NOMO-1 treated with DMSO at 0.1 percent for 48 hours (cell line): ENCODE measurements around the gene MCRIP1.
A peak's percentile ranks its signal among the peaks of the same experiment; 100 is the strongest.

Experiments used
- DNase-seq: peaks from one replicate; lab custom pipeline; 2025; ENCODE audit not compliant: unreplicated experiment; lab: John Stamatoyannopoulos, UW

MCRIP1 gene, protein sequence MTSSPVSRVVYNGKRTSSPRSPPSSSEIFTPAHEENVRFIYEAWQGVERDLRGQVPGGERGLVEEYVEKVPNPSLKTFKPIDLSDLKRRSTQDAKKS

DNA sequence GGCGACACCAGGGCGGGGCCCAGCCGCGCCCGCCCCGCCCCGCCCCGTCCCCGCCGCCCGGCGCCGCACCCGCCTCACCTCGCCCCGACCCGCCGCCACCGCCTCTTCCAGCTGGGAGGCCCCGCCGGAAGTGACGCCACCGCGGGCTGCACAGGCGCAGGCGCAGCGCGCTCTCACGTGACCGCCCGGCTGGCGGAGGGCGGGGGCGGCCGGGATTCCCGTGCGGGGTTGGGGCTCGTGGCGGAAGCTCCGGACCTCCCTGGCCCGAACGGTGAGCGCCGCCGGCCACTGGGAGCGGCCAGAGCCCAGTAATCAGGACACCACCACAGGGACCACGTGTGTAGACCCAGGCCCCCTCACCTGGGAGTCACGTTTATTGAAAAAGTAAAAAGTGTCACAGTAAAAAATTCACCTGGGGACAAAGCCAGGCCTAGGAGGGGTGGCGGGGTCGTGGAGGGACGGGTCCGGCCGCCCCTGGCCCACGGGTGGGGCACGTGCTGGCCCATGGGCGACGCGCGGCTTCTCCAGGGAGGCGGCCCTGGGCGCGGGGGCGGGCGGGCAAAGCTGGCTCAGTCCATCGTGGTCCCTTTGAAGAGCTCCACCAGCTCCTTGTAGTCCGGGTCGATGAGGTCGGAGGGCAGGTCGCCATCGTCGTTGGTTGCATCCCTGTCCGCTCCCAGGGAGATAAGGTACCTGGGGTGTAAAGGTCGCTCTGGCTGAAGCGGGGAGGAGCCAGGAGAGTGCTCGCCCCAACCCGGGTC, at the start of gene MCRIP1:
TSS of gene MCRIP1 (minus strand) at position 132 of the 761 bp plus-strand sequence. CDS start 8,785 bp downstream, outside the sequence.
- peak; percentile 90 for DNase-seq

GRCh38 chr17:81879121-81879520, 46.0 kb upstream of the MCRIP1 start:
- no peak for DNase-seq

GRCh38 chr17:81878294-81878693, 45.2 kb upstream of the MCRIP1 start:
- no peak for DNase-seq

DNA sequence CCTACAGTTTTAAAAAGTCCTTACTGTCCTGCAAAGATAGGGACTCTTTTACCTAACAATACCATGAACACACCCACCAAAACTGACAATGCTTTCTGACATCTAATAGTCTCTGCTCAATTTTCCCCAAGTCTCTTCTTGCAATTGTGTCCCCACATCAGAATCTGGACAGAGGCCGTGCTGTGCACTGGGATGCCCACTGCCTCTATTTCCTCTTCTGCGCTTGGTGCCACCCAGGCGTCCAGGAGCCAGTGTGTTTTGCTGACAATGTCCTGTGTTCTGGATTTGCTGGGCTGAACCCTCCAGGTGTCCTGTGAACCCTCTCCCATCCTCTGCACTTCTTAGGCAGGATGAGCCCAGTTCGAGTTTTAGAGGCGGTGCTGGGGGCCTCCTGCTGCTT, 44.5 kb upstream of the MCRIP1 start:
- DNase-seq = no peak

DNA sequence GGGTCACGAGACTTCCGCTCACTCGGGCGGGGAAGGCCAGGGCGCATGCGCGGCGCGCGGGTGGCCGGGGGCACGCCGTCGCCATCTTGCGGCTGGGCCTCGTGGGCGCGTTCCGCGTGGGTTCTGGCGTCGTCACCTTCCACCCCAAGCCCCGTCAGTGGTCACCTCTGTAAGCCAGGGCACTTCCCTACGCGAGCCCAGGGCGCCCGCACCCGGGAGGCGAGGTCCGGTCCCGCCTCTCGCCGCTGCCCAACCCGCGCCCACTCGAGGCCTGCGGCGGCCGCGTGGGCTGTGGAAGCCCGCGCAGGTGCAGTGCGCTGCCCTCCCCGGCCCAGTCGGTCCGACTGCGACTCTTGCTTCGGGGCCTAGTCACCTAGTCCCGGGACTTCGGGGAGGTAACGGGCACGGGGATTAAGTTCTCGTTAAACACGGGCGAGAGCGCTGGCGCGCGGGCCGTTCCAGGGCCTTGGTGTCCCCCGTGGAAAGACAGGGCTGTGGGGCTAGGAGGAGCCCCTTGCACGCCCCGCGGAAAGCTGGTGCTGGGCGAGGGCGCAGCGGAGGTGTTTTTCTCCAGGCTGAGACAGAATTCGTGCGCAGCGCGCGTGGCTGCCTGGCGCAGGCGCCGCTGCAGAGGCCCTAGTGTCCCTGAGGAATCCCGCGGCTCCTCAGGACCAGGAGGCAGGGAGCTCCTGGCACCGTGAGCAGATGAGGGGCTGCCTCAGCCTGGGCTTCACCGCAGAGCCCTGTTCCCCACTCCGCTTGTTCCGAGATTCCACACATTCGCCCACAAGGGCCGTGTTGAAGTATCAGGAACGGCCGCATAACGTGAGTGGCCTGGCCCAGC, 38.5 kb upstream of the MCRIP1 start:
- peak; percentile 76 for DNase-seq

GRCh38 chr17:81870981-81871386, 37.9 kb upstream of the MCRIP1 start, which contains the start of gene ARHGDIA:
Gene ARHGDIA (minus strand): TSS chr17:81871337. CDS start chr17:81869930, 1,407 bp downstream.
- DNase-seq = no peak

DNA sequence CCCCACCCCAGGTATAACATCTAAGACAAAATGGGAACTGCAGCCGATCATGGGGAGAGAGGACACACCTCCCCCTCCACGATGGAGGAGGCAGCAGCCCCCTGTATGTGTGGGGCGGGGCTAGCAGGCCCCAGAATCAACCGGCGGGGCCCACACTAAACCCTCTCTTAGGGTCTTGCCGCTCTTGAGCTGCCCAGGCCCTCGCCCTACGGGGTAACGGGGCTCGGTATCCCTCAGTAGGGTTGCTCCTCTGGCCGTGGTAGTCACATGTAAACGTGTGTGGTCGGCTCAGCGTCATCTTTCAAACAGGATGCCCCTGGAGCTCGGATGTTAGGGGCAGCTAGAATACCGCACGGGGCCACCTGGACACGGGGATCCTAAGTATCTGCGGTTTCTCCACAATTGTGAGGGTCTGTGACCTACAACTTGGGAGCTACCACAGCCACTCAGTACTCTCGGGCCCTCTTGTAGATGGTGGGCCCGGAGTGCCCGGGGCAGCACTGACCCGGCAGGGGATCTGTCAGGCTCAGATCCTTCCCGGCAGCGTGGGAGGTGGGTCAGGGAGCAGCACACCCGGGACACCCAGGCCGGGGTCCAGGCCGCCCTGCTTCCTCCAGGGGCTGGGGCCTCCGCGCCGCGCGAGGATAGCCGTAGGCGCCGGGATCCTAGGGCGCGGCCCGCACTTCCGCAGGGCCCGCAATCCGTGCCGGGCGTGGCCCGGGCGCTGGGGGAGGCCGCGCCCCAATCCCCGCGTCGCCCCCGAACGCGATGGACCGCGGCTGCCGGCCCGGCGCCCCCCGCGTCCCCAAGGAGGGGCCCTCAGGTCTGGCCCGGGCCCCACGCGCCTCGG, 37.3 kb upstream of the MCRIP1 start:
- DNase-seq = peak; percentile 22

DNA sequence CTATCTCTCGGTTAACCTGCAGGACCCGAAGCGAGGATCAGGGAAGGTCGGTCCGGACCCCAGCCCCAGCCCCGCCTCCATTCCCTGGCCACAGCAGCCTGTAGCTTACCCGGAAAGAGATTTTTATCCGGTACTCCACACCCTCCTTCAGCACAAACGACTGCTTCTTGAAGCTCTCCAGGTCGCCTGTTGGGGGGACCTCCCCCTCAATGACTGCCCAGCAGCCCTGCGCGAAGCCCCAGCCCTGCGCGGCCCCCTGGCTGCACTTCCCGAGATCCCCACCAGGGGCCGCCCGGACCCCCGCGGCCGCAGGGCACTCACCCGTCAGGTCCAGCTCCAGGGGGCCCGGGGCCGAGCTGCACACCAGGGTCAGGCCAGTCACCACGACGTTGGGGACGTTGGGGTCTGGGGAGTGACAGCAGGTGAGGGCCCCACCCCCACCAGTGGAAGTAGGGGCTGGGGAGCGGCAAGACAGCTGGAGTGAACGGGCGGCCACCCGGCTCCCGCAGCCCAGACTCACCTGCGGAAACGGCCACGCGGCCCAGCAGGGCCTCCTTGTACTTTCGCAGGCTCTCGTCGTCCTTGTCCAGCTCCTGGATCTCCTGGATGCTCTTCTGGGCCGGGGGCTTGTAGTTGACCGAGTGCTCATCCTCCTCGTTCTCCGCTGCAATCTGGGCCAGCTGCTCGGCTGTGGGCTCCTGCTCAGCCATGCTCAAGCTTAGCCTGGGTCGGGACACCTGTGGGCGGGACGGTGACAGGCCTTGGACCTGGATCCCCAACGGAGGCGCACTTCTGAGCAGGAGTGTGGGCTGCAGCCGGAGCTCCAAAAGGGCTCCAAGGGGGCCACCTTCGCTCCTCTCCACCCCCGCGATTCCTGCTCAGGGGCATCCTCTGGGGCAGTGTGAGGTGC, 36.4 kb upstream of the MCRIP1 start:
- no peak for DNase-seq

GRCh38 chr17:81868674-81869220, 35.7 kb upstream of the MCRIP1 start:
- no peak for DNase-seq

DNA sequence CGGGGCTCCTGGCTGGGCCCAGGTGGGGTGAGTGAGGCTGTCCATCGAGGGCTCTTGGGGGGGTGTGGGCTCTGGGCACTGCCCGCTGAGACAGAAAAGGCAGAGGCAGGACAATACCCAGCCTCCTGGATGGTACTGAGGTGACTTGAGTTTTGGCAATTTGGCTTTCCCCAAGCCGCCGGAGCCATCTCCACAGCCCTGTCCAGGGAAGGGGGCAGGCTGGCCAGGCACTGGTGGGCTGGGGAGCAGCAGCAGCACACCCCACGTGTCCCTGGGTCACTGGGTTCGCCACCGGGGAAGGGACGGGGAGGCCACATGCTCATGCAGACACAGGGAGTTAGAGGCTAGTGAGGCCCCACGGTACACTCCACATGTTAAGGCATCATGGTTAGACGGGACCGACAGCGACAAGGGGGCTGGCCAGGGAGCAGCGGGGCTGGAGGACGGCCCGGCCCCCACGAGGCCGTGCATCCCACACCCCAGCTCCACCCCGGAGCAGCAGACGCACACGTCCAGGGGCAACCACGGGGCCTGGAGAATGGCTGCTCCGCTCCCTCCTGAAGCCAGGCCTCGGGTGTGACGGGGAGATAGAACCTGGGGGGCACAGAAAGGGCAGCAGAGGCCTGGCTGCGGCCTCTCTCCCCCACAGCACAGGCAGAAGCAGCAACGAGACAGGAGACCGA, 35.0 kb upstream of the MCRIP1 start:
- no peak for DNase-seq

- DNase-seq = no peak
Measured at GRCh38 chr17:81867170-81867990, 34.3 kb upstream of the MCRIP1 start.

DNA sequence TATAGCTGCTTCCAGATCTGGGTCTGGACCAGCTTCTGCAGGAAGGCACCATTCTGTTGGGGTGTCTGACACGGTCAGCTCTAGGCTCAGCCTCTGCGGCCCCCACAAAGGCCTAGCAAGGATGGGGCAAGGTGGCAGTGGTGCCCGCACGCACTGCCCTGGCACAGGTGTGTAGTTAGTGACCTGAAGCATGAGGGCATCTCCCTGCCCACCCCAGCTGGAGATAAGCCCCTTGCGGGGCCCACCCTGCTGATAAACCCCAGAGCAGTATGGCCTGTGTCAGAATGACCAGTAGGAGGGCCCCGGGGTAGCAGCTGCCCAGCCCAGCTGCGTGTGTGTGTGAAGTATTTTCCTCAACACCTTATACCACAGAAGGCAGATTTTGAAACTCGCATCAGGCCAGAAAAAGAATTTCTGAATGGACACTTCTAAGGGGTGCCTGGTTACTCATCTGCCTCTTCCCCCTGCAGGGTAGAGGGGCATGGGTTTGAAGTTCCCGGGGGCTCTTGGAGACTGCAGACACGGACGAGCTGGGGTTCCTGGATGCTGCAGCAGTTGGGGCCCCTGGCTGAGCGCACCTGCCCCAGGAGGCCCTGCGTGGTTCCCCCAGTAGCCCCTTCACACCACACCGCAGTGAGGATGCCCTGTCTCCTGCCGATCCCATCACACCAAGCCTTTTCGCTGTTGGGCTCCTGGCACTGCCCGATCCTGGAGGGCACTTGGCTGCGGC, 33.5 kb upstream of the MCRIP1 start:
- no peak for DNase-seq

DNA sequence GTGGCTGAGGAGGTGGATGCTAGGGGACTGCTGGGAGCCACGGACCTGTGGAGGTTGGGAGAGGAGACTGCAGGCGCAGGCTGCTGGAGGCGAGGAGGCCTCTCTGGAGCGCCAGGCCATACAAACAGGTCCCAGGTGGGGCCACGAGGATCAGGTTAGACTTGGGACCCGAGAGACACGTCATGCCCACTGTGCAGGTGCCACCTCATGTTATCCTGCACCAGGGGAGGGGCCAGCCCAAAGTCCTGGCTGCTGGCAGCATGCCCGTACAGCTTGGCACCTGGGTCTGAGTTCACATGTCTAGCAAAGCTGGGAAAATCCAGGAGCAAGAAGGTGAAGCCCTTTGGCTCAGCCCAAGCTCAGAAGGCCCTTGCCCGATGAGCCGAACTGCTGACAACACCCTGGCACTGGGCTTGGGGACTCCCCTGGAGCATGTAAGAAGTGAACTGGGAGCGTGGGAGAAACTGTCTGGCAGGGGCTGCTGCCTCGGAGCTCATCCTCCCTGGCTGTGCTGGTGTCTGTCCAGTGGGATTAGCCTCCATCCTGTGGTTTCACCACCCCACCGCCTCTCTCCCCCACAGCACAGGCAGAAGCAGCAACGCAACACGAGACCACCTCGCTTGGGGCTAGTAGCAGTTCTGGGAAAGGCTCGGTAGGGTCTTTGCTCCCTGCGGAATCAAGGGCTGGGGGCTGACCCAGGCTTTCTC, 32.8 kb upstream of the MCRIP1 start:
- no peak for DNase-seq

DNA sequence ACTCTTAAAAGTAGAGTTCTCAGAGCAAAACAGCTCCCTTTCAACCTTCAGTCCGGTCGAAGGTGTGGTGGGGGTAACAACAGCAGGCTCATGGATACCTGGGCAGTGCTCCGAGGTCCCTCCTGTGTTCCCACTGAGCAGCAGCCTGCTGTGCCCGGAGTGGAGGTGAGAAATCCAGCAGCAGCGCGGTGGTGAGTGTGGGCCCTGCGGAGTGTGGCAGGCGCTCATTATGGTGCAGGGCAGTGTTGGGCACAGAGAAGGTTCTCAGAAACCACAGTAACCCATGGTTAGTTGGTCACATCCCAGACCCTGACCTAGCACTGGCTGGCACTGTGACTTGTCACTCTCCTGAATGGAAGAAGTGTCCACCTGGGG, 32.3 kb upstream of the MCRIP1 start:
- DNase-seq = no peak

DNA sequence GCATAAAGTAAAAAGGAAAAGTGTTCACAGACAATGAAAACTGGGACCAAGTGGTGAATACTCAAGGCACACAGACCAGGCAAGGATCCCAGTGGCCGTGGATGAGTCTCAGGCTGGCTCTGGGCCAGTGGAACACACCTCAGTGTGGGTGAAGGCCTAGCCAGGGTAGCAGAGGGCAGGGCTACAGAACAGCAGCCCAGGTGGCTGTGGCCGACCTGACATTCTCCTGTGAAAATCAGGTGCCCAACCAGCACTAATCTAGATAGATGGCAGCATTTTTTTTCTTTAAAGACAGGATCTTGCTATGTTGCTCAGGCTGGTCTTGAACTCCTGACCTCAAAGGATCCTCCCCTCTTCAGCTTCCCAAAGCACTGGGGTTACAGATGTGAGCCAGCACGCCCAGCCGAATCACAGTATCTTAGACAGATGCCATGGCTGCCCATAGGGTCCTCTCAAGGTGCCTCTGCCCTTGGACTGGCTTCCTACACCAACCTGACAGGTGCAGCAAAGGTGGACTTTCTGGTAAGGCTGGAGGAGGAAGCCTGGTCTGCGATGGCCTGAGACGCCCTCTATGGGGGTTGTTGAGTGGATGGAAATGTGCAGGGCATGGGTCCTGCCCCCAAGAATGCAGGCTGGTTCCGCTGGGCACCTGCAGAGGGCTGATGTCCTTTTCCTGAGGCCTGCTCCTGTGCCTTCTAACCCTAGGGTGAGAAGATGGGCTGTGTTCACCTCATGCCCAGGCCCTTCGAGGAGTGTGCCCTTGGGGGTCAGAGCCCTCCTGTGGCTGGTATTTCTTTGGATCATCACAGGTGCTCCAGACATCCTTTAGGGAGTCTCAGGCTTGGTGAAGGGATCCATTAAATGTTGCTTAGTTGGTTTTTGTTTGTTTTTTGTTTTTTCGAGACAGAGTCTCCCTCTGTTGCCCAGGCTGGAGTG, 31.0 kb upstream of the MCRIP1 start:
- DNase-seq = no peak

DNA sequence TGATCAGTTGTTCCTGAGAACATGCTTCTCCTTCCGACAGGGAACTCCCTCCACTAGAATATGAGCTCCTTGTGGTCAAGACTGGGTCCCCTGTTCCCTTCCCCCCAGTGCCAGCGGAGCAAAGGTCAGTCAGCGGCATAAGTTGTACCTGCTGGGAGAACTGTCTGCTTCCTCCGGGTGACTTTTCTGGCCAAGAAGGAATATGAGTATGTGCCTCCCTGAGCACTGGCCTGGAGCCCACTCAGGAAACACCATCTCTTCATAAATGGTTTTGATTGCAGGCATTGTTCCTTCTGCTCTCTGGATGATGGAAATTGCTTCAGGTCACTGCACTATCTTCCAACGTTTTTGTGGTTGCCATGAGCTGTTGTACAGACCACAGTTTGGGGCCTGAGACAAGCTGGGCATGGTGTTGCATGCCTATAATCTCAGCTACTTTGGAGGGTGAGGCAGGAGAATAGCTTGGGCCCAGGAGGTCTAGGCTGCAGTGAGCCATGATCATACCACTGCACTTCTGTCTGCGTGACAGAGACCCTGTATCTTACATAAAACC, 30.1 kb upstream of the MCRIP1 start:
- DNase-seq = no peak
